Choroid plexus epithelial cell (primary cell): Measurements from ENCODE around the gene TUBGCP2.

Experiments used
- DNase-seq: peaks from one replicate; pipeline ENCODE4 v3.0.0-alpha.2; 2010; ENCODE audit warnings: low read depth
- H3K4me3 ChIP-seq: 2 replicates; pipeline ENCODE4 v1.5.1; 2011; ENCODE audit warnings: low read depth, mild to moderate bottlenecking, control low read depth, low read length, moderate library complexity
- TF ChIP-seq, protein P1 (sequence below): conservative IDR thresholded peaks from 2 replicates; pipeline ENCODE4 v1.5.1; 2011; ENCODE audit warnings: low read depth, mild to moderate bottlenecking, control low read depth, inconsistent platforms, low read length, moderate library complexity

The TUBGCP2 gene

DNA sequence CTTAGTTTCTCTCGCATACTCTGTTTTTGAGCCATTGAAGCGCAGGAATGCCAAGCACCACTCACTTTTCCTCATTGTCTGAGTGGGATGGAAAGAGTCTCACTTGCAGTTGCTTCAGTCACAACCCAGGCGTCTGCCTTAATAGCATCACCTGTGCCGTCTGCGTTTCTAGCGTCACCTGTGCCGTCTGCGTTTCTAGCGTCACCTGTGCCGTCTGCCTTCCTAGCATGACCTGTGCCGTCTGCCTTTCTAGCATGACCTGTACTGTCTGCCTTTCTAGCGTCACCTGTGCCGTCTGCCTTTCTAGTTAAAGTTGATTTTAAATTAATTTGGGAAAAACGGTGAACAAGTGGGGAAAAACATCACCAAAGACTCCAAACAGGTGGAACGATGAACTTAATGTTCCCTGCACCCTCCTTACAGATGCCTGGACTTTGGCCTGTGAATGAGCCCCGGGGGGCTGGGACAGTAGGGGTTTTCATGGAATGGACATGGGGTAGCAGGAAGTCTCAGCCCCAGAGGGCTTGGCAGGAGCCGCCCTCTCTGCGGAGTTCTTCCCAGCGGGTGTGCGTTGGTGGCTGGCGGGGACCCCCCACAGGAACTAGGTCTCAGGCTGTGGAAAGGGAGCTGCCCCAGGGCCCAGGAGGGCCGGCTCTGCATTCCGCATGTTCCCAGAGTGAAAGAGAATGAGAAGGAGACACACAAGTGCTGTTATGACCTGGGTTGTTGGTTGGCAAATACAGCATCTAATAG, 3.5 kb upstream of the TUBGCP2 start:
- no peak for DNase-seq
- H3K4me3 ChIP-seq = no peak overlapping the region
- TF ChIP-seq, protein P1, sequence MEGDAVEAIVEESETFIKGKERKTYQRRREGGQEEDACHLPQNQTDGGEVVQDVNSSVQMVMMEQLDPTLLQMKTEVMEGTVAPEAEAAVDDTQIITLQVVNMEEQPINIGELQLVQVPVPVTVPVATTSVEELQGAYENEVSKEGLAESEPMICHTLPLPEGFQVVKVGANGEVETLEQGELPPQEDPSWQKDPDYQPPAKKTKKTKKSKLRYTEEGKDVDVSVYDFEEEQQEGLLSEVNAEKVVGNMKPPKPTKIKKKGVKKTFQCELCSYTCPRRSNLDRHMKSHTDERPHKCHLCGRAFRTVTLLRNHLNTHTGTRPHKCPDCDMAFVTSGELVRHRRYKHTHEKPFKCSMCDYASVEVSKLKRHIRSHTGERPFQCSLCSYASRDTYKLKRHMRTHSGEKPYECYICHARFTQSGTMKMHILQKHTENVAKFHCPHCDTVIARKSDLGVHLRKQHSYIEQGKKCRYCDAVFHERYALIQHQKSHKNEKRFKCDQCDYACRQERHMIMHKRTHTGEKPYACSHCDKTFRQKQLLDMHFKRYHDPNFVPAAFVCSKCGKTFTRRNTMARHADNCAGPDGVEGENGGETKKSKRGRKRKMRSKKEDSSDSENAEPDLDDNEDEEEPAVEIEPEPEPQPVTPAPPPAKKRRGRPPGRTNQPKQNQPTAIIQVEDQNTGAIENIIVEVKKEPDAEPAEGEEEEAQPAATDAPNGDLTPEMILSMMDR = no peak

DNA sequence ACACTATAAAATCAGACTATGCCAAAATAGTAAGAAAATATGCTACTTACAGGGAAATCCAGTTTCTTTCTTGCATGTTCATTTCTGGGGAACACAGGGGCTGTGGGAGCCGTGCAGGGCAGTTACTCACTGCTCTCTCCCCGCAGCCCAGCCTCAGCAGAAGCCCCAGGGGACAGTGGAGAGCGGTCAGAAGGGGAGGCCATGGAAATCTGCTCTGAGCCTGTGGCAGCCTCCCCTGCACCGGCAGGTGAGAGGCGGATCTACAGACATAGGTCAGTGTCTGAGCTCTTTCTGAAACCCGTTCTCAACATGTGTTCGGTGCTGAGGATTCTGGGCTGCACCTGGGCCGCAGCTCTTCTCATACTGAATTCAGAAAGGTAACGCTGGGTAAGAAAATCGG, 2.9 kb upstream of the TUBGCP2 start:
- no peak overlapping the region for H3K4me3 ChIP-seq
- TF ChIP-seq, protein P1 = no peak
- DNase-seq = no peak

DNA sequence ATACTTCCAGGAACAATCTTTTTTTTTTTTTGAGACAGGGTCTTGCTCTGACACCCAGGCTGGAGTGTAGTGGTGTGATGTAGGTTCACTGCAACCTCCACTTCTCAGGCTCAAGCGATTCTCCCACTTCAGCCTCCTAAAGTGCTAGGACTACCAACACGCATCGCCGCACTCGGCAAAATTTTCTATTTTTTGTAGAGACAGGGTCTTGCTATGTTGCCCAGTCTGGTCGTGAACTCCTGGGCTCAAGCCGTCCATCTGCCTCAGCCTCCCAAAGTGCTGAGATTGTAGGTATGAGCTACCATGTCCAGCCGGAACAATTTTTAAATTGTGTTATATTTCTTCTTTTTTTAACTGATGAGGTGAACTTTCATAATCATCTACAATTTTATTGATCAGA, 2.1 kb upstream of the TUBGCP2 start:
- TF ChIP-seq, protein P1 = no peak

DNA sequence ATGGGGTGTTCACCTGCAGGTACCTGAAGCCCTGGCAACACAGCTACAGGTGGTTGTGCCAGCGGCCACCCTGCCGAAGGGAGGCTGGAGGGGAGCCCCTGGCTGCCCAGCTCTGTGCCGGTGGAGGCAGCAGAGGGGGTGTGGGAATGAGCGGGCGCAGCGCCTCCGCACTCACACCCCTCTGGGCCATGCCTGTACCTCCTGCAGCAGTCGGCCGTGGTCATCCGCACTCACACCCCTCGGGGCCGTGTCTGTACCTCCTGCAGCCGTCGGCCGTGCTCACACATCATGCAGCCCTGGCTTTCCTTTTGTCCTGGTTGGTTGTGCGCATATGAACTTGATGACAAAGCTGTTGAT, 1.7 kb upstream of the TUBGCP2 start:
- TF ChIP-seq, protein P1 = no peak
- H3K4me3 ChIP-seq = no peak overlapping the region
- no peak for DNase-seq

More for the DNA sequence above, 2.1 kb upstream of the TUBGCP2 start:
- no peak for DNase-seq
- H3K4me3 ChIP-seq = no peak overlapping the region

DNA sequence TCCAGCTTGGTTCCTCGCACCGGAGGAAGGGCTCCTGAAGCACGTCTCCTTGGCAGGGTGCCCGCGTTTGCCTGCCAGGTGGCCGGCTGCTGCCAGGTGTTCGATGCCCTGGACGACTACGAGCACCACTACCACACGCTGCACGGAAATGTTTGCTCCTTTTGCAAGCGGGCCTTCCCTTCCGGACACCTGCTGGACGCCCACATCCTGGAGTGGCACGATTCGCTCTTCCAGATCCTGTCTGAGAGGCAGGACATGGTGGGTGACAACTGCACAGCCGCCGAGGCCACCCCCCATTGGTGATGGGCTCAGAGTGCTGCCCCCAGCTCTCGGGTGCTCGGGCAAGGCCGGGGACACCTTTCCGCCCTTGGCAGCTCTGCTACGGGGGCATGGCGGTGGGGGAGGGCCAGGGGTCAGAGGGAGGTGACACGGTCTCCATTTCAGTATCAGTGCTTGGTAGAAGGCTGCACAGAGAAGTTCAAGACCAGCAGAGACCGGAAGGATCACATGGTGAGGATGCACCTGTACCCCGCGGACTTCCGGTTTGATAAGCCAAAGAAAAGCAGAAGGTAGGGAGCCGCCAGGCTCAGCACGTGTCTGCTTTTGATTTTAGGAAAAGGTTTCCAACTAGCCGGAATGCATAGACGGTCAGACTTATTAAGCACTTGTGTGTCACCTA, 1.2 kb upstream of the TUBGCP2 start:
- no peak for DNase-seq
- H3K4me3 ChIP-seq = no peak overlapping the region
- TF ChIP-seq, protein P1 = no peak

DNA sequence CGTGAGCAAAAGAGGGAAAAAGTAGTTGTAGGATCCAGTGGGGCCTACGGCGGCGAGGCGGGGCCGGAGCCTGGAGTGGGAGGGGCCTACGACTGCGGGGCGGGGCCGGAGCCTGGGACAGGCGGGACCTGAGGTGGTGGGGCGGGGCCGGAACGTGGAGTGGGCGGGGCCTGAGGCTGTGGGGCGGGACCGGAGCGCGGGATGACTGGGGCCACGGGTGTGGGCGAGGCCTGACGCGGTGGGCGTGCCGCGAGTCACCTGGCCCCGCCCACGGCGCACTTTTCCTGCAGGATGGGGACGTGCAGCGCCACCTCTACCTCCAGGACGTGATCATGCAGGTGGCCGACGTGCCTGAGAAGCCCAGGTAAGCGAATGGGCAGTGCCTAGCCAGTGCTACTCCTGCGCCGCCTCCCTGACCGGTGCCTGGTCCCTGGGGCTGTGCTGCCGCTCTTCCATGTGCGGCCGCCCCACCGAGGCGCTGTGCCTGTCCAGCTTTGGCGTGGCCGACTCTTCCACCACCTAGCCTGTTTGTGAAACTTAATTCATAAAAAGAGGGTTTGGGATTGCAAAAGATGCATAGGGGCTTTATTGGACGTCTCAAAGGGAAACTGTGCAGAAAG, 538 bp upstream of the TUBGCP2 start:
- peak overlapping the region; percentile 86 for H3K4me3 ChIP-seq
- DNase-seq = peak; percentile 95
- TF ChIP-seq, protein P1 = no peak
